KBM-7 (cell line): Measurements from ENCODE around the gene TUBB3.
"Not testable (repeated sequence)": the region's sequence is repeated elsewhere in the genome, so short reads cannot be mapped to it uniquely, and the experiment has no call there.

ENCODE experiments used
- DNase-seq: peaks from one replicate; pipeline ENCODE4 v3.0.0-alpha.2; 2015
- in situ Hi-C: fragments of 300-500 bp; cut with MboI; formaldehyde crosslinking; loops from 2 replicates; pipeline ENCODE4 v1.14.3; 2020; ENCODE audit warnings: low sequenced_read_pairs, low pct_unique_long_range_greater_than_20kb, mixed read lengths

Gene TUBB3

DNA sequence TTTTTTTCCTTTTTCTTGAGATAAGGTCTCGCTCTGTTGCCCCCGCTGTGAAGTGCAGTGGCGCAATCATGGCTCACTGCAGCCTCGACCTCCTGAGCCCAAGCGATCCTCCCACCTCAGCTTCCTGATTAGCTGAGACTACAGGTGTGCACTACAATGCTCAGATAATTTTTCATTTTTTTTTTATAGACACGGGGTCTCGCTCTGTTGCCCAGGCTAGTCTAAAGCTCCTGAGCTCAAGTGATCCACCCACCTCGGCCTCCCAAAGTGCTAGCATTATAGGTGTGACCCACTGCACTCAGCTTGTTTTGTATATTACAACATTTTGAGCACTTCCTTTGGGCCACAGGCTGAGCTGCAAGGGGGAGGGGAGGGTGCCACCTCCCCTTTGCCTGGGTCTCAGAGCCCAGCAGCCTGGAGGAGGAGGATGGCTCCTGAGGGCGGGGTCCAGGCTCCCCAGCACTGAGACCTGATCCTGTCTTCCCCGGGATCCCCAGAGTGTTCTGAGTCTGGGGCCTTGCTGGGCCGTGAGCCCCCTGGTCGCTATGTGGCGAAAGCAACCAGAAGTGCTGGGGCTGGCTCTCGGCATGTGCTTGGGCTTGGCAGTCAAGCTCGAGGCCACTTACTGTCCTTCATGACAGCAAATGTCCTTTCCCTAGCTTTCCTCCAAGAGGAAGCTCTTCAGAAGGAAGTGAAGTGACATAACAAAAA lies 33.5 kb downstream of the TUBB3 start:
- in situ Hi-C loops, result no loop called here
- DNase-seq, result peak; percentile 49

DNA sequence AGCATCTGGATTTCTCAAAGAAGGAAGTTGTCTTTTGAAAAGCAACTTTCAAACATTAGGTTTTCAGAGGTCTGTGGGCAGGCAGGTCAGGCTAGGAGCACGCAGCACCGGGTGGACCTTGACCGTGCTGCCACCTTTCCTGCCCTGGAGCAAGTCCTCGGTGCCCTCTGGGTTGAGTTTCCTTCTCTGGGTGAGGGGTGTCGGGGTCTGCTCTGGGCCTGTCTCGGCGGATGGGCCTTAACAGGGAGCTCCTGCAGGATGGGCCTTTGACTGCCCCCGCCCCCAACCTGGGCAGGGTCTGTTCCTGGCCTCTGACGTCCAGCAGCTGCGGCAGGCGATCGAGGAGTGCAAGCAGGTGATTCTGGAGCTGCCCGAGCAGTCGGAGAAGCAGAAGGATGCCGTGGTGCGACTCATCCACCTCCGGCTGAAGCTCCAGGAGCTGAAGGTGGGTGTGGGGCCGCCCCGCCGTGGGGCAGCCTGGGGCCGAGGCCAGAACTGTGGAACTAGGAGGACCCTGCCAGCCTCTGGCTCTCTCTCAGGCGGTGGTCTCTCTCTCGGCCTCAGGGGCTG lies 34.2 kb downstream of the TUBB3 start:
- DNase-seq, result no peak
- in situ Hi-C loops, result no loop called here

DNA sequence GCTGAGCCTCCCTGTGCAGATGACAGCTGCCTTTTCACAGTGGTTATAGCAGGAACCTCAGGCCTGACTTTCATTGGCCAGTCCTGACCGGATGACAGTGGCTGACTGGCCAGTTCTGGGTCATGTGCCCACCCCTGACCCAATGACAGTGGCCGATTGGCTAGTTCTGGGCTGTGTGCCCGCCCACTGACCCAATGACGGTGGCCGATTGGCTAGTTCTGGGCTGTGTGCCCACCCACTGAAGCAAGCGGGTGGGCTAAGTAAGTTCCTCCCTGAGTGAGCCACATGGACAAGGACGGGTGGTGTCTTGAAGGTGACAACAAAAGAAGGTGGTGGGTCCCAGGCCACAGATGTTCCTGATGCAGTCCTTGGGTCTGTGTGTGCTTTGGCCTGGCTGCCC lies 34.9 kb downstream of the TUBB3 start:
- peak; percentile 37 for DNase-seq
- in situ Hi-C loops, result no loop called here

DNA sequence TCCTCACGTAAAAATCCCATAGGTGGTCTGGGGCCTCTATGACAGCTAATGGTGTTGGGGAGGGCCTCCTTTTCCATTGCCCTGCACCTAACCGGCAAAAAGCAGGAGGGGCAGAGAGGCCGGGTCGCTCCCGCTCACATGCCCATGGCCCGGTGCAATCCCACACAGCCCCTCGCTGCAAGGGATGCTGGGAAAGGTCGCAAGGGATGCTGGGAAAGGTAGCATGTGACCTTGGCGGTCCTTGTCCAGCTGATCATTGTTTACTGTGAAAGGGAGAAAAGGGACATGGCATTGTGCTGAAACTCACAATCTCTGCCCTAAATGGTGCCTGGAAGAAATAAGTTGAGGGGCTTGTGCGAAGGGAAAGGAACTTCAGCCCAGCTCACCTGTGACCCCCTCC lies 35.5 kb downstream of the TUBB3 start:
- in situ Hi-C loops, result no loop called here
- DNase-seq, result no peak

DNA sequence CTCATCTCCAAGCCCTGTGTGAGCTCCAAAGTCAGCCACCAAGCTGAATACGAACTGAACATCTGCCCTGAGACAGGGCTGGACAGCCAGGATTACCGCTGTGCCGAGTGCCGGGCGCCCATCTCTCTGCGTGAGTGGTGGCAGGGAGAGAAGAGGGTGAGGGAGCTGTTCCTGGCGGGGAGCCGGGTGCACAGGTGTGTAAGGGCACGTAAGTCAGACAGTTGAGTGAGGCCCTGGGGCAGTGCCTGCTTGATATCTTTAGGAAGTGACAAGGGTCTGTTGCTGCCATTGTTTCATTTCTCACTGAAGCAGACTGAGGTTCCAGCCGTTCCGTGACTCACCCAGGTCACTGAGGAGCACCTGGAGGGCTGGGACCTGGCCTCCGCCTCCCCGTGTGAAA lies 37.8 kb downstream of the TUBB3 start:
- DNase-seq, result no peak
- in situ Hi-C loops, result no loop called here

DNA sequence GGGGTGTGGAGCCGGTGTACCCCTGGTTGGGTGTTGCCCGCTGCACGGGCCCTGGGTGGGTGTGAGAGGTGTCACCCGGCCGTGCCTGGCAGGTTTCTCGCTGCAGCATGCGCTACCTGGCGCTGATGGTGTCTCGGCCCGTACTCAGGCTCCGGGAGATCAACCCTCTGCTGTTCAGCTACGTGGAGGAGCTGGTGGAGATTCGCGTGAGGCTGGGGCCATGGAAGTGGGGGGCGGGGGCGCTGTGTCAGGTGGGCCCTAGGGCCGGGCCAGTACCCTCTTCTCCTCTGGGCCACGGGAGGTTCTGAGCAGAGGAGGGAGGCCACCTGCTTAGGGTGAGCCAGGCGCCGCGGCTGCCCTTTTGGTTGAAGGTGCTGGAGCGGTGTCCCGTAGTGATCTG lies 38.8 kb downstream of the TUBB3 start:
- no peak for DNase-seq
- in situ Hi-C loops, result no loop called here

DNA sequence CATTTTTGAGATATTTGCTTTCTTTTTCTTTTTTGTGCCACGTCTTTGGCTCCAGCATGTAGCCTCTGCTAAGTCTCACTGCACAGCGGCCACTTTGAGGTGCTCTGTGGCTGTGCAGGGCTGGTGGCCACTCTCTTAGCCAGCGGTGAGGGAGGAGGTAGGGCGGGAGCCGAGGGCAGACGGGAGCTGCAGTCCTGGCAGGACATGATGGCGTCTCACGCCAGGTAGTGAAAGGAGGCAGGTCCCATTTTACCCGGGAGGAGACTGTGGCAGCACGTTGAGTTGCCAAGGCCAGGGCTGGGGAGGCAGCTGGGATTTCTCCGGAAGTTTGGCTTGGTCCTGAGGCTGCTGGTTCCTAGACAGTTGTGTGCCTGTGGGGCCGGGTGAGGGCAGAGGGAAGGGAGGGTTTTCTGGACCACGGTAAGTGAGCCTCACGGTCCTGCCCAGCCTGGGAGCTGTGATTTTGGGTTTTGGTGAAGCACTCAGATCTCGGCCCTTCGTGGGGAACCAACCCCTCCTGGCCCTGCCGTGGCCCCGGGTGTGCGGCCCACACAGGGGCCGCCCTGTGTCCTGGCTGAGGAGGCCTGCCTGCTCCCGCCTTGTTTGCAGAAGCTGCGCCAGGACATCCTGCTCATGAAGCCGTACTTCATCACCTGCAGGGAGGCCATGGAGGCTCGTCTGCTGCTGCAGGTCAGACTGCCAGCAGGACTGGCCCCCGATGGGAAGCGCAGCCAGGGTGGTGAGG lies 39.8 kb downstream of the TUBB3 start:
- in situ Hi-C loops, result no loop called here

DNA sequence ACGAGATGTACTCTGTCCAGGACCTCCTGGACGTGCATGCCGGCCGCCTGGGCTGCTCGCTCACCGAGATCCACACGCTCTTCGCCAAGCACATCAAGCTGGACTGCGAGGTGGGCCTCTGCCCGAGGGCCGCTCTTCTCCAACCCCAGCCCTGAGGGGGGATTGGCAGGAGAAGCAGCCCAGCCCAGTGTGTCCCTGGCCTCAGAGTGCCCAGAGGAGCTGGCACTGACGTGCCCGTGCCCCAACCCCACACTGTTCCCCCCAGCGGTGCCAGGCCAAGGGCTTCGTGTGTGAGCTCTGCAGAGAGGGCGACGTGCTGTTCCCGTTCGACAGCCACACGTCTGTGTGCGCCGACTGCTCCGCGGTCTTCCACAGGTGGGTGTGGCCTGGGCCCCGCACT lies 41.1 kb downstream of the TUBB3 start:
- DNase-seq, result no peak
- in situ Hi-C loops, result no loop called here

More for the DNA sequence above, 39.8 kb downstream of the TUBB3 start:
- no peak for DNase-seq

DNA sequence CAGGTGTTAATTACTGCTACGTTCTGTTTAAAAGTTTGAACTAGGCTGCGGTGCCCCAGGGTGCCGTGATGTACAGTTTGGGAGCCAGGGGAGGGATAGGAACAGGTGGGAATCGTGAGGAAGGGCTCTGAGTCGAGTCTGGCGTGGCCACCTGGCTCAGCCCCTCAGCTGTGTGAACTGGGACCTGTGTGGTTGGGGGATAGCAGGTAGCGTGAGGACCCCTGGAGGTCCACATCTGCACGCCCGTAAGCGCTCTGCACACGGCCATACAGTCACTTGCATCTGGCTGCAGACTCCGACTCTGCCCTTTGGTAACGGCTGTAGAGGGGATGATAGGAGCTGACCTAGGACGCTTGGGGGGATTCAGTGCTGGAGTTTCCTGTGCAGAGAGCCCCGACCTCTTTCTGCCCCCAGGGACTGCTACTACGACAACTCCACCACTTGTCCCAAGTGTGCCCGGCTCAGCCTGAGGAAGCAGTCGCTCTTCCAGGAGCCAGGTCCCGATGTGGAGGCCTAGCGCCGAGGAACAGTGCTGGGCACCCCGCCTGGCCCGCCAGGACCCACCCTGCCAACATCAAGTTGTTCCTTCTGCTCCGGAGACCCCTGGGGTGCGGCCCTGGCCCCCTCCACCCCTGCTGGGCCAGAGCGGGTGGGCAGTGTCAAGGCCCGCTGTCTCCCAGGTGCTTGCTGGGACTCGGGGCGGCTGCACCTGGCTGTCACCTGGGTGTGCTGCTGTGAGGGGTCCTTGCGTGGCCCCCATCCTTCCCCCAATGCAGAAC lies 42.5 kb downstream of the TUBB3 start:
- DNase-seq, result no peak
- in situ Hi-C loops, result no loop called here

DNA sequence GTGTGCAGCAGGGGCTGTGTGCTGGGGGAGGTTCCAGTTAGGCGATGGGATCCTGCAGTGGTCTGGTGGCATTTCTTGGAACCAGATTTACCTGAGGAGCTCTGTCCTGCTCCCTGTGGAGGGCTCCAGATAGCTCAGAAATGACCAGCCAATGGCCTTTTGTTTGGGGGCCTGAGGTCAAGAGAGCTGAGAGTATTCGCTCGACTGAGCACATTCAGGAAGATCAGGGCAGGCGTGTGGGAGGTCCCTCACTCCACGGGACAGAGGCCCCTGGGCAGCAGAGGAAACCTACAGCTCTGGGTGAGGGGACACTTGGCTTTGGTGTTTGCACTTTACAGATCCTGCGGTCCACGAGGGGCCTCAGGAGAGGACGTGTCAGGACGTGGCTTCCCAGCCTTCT lies 43.6 kb downstream of the TUBB3 start:
- in situ Hi-C loops, result no loop called here

DNA sequence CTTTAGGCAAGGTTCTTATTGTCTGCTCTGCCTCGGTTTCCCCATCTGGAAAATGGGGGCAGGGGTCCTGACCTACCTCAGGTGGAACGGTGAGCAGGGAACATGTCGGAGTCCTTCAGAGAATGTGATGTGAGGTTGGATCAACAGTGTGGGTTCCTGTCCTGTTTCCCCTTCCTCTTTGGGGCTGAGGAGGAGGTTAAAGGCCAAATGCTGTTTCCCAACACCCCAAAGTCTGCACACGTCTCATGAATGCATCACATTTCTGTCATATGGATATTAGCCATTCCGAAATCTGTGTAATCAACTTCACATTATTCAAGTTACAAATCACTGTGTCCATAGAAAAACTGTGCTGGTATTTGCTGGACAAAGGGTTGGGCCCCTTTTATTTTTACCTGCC lies 44.3 kb downstream of the TUBB3 start:
- DNase-seq, in situ Hi-C loops: not testable (repeated sequence)

More for the DNA sequence above, 43.6 kb downstream of the TUBB3 start:
- DNase-seq, result no peak

DNA sequence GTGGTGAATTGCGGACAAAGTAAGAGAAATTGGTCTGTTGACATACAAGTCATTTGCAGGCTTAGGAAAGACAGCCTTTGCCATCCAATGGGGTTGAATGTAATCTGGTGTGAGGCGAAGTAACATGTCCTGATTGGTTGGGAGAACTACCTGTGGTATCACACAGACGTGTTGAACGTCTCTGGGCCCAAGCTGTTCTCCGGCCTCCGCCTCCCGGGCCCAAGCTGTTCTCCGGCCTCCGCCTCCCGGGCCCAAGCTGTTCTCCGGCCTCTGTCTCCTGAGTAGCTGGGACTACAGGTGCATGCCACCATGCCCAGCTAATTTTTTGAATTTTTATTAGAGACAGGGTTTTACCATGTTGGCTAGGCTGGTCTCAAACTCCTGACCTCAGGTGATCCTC lies 44.9 kb downstream of the TUBB3 start:
- DNase-seq, in situ Hi-C loops: not testable (repeated sequence)

DNA sequence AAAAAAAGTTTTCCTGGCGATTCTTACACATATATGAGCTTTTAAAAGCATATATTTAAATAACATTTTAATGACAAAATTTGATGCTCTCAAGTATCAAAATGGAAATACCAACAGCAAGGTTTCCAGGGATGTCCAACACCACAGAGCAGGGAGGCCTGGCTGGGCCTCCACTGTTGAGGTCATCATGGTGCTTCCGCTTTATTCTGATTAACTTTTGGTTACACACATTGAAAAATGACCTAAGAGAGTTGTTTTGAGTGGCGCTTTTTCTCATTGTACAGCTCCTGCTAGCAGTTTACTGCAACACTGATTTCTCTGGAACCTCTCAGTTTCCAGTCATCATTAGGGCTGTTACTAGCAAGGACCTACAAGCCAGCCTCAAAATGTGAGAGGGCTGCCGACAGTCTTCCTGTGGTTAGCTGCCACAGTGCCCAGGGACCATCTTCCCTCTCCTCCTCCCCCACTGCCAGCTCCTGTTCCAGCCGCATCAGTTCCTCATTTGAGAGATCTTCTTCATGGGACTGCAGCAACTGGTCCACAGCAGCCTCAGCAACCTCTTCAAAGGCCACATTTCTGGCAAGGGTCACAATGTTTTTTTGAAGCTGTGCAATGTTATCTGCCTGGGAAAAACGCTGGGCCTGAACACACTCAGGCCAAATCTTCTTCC lies 46.7 kb downstream of the TUBB3 start:
- peak; percentile 95 for DNase-seq
- in situ Hi-C loops, result no loop called here

DNA sequence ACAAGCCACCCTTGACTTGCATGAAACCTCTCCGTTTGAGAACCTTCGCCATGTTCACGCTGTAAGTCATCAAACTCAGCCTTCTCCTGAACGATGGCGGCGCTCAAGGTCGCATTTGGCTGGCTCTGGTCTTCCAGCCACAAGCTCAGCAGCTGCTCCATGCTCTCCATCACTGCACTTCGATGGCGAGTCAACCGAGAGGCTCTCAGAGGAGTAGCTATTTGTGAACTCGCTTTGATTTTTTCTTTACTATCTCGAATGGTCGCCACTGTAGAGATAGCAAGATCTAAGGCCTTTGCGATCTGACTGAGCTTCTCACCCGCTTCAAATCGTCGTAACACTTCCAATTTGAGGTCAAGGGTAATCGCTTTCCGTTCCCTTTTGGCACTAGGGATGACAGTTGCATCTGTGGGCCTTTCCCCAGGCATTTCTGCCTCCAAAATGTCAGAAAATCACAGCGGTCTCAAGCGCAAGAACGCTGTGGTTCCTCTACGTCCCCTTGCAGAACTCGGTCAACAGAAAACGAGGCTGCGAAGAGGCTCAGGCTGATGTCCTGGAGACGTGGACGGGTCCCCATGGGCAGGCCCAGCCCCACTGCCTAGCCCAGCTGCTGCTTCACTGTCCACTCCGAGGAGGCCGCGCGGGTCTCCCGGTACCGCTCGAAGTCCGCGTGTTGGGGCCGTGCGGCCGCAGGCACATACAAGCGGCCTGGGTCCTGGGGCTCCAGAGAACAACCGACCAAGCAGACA lies 48.5 kb downstream of the TUBB3 start:
- in situ Hi-C loops, result no loop called here
- no peak for DNase-seq

DNA sequence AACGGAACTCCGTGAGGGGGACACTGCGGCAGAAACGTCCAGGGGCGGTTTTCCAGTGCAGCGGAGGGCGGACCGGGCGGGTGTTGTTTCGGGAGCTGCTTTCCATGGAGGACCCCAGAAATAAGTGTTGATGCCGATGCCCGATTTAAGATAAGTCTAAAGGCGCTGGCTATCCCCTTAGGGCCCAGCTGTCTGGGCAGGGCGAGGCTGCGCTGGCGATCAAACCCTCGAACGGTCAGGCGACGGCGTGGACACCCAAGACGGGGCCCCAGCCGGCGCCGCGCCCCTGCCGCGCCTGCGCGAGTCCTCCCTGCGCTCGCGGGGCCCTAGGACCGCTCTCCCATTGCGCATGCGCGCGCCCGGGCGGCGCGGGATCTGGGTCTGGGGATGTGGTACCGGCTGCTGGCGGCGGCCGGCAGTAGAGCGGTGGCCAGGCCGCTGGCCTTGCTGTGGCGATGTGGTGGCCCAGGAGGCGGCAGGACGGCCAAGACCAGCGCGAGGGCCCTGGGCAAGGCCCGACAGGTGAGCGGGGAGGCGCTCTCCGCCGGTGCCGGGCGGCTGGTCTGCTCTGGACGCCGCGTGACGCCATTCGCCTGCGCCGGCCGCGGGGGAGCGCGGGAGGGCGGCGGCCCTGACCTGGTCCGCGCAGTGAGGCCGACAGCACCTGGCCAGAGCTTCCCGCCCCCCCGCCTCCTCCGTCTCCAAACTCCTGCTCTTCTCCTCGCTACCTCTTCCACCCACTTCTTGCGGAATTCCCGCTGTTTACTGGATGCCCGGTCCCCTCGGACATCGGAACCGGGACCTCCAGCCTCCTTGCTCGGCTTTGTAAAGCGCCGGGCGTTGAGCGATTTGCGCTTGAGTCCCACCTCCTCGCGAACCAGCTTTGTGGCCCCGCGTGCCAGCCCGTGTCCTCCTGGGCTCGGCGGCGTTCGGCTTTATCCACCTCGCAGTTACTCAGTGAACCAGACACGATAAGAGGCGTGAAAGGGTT lies 49.4 kb downstream of the TUBB3 start:
- peak; percentile 89 for DNase-seq
- in situ Hi-C loops, result no loop called here

DNA sequence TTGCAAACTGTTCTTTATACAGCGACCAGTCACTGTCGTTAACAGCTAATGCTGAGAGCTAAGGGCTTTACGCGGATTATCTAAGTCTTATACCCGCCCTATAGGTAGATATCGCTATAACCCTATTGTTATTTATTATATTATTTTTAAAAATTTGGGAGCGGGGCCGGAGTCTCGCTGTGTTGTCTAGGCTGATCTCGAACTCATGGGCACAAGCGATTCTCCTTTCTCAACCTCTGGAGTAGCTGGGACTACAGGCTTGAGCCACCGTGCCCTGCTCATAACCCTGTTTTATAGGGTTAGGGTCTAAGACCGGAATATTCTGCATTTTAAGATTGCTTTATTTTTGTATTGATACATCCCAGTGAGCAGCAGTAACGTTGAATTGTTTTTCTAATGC lies 50.1 kb downstream of the TUBB3 start:
- DNase-seq, result no peak
- in situ Hi-C loops, result no loop called here

DNA sequence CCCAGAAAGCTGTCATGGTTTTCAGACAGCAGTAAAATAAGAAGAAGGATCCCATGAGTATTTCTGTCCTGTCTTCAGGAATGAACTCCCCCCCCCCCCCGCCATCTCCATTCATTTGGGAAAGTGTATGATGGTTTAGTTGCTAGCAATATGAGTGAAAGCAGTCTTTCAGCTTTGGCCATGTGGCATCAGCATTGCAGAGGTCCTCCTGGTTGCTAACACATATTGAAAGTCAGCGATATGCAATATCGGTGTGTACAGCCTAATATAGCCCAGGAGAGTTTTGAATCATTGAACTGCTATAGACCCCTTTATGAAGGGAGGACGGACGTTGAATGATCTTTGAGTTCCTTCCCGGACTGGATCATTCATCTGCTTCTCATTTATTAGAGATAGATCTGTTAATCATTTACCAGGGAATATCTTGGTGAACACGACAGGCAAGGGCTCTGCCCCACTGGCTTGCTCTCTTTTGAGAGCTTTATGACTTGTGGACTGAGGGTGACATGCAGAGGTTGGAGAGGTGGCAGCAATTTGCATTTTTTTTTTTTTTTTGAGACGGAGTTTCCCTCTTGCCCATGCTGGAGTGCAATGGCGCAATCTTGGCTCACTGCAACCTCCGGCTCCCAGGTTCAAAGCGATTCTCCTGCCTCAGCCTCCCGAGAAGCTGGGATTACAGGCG lies 50.7 kb downstream of the TUBB3 start:
- in situ Hi-C loops, result no loop called here

More for the DNA sequence above, 50.7 kb downstream of the TUBB3 start:
- no peak for DNase-seq
